T-helper 2 cell (primary cell): Measurements from ENCODE around the gene MAVS.
A peak's percentile ranks its signal among the peaks of the same experiment; 100 is the strongest.
"Not testable (repeated sequence)": the region's sequence is repeated elsewhere in the genome, so short reads cannot be mapped to it uniquely, and the experiment has no call there.

Experiments used
- DNase-seq, 5 experiments: peaks; one replicate each; pipeline versions ENCODE4 v3.0.0 to v3.0.0-alpha.2; 2012 to 2022

MAVS gene

DNA sequence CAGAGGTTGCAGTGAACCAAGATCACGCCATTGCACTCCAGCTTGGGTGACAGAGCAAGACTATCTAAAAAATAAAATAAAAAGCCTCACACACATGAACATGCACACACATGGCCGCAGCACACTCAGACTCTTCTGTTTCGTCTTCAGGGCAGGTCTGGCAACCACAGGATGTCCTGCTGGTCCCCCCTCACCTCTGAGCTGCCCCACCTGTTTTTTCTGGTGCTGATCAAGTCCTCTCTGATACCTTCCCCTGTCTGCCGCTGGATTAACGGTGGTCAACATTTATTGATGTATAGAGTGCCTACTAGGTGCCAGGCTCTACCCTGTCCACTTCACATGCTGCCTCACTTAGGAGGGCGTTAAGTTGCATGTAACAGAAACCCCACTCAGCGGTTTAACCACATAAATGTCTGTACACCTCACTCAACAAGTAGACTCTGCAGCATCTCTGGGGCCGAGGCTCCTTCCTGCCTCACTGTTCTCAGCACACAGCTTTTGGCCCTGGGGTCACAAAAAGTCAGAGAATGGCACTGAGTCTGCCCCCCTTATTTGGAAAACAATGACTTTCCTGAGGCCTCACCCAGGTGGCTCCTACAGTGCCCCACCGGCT is 30.8 kb upstream of the MAVS start:
- peak in 2 of 5 experiments; percentile 54 to 92 for DNase-seq

GRCh38 chr20:3818155-3819151 is 28.2 kb upstream of the MAVS start:
- peak in 1 of 5 experiments; percentile 32 for DNase-seq

- DNase-seq: no peak
Observed at GRCh38 chr20:3819411-3820047, 27.1 kb upstream of the MAVS start.

- peak; percentile 80 to 94 (median 87) for DNase-seq
Observed at GRCh38 chr20:3820048-3820900, 26.4 kb upstream of the MAVS start, which contains the start of gene AP5S1. TSS of gene AP5S1 (plus strand) at chr20:3820547. CDS start at chr20:3822118, 1,571 bp downstream.

DNA sequence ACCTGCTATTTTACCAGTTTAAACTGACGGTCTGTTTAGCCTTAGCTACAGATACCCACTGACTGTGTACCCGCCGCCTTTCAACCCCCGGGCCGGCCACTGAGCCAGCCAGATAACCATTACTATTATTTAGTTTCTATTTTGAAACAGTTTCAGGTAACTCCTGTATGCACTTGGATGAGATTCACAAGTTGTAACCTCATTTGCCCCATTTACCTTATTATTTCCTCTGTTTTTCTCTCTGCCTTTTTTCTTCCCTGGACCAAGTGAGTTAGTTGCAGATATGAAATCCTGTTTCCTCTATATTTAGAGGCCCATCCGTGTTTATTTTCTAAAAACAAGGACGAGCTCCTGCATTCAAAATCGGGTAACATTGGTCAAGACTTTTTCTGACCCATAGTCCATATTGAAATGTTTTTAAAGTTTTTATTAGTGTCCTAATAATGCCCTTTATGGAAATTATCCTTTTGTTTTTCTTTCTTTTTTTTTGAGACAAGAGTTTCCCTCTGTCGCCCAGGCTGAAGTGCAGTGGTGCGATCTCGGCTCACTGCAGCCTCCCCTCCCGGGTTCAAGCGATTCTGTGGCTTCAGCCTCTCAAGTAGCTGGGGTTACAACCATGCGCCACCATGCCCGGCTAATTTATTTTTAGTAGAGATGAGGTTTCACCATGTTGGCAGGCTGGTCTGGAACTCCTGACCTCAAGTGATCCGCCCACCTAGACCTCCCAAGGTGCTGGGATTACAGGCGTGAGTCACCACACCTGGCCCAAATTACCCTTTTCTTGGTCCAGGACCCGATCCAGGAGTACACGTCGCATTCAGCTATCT is 25.5 kb upstream of the MAVS start:
- no peak for DNase-seq

GRCh38 chr20:3821996-3822395 is 24.6 kb upstream of the MAVS start:
- DNase-seq: no peak

- DNase-seq: no peak
Observed at GRCh38 chr20:3823881-3824280, 22.8 kb upstream of the MAVS start.

DNA sequence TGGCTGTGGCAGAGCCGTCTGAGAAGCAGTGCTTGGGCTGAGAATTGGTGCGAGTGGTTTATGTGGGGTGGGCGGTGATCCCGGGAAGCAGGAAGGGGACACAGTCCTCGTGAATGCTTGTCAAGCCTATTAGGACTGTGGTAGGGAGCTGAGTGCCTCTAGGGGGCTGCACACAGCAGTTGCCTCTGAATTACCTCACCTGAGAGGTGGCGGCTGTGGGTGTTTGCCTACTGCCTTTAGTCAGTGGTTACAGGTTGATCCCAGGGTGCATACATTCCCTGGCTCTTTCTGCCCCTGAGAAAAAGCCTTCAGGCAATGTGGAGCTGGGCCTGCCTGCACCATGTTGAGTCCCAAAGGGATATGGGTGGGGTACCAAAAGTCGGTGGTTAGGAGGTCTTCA is 21.1 kb upstream of the MAVS start:
- no peak for DNase-seq

DNA sequence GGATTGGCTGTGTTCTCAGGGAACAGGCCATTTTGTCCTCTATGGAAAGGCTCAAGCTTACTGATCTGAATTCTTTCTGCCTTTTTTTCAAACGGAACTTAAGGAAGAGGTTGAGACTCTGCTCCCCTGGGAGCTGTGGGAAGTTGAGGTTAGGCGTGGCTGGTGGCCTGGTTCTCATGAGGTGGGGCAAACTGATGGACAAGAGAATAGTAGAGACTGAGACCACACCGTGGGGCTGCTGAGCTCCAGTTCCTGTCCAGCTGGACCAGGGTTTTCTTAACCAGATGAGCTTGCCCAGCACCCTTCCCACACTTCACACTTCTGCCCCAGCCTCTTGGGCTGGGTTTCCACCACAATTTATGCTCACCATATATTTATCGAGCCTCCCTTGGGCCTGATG is 20.2 kb upstream of the MAVS start:
- DNase-seq: no peak

- DNase-seq: no peak
Observed at GRCh38 chr20:3828798-3829197, 17.8 kb upstream of the MAVS start.

- not testable (repeated sequence) for DNase-seq
Observed at GRCh38 chr20:3829891-3830290, 16.7 kb upstream of the MAVS start.

GRCh38 chr20:3836132-3836531 is 10.5 kb upstream of the MAVS start:
- no peak for DNase-seq

GRCh38 chr20:3839328-3839727 is 7.3 kb upstream of the MAVS start:
- DNase-seq: peak in 1 of 5 experiments; percentile 38

DNA sequence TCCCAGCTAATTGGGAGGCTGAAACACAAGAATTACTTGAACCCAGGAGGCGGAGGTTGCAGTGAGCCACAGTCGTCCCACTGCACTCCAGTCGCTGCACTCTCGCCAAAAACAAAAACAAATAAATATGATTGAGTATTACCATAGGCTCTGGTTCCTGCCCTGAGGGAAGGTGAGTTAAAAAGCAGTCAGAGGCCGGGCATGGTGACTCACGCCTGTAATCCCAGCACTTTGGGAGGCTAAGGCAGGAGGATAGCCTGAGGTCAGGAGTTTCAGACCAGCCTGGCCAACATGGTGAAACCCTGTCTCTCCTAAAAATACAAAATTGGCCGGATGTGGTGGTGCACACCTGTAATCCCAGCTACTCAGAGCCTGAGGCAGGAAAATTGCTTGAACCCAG is 6.4 kb upstream of the MAVS start:
- DNase-seq: not testable (repeated sequence)

DNA sequence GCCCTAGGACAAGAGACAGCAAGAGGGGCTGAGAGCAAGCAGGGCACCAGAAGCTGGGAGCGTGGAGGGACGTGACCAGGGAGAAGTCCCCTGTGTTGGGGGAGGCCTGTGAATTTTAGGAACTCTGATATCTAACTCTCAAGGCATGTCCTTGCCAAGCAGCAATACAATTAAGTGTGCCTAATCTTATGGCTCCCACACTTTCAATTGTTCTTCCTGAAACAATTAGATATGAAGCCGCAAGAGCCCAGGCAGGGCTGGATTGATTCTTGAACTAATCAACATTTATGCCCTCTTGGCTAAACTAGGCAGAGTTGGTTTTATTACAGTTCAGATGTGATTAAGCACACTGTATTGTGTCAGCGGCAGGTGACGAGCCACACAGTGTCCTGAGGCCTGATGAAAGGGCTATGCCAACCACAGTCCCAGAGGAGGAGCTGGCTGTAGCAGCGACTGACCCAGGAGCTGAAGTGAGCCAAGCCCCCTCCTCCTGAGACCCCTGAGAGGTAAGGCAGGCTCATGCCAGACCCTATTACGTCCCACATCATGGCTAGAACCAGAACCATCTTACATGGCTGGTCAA is 4.2 kb upstream of the MAVS start:
- DNase-seq: no peak

DNA sequence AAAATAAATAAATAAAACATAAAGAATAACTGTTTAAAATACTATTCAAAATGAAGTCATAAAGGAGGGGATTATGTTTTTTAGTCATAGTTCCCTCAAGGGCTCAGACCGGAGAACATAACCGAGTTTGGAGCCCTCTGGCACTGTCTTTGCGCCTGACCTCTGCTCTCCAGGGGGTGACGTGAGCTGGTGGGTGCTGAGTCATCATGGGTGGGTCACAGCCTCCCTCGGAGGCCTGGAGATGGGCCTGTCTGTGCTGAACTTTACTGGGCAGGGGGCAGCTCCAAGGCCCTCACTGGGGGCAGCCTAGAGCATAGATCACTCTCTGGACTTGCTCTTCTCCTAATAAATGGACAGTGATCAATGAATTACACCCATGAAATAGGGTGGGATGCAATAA is 3.1 kb upstream of the MAVS start:
- no peak for DNase-seq

GRCh38 chr20:3843990-3844619 is 2.5 kb upstream of the MAVS start:
- DNase-seq: not testable (repeated sequence)

- DNase-seq: no peak
Observed at GRCh38 chr20:3846378-3846739, 275 bp upstream of the MAVS start.

GRCh38 chr20:3847429-3847940 is 851 bp downstream of the MAVS start:
- peak in 1 of 5 experiments; percentile 12 for DNase-seq

- DNase-seq: no peak
Observed at GRCh38 chr20:3848565-3848964, 1.9 kb downstream of the MAVS start.
